GM21447 (cell line): ENCODE measurements around the gene CORT.
A peak's percentile ranks its signal among the peaks of the same experiment; 100 is the strongest.
"Not testable (repeated sequence)": the region's sequence is repeated elsewhere in the genome, so short reads cannot be mapped to it uniquely, and the experiment has no call there.

ENCODE experiments used
- ATAC-seq: cut with Tn5 transposase; IDR thresholded peaks from one replicate; pipeline ENCODE4 v1.9.1; 2021; ENCODE audit not compliant: unreplicated experiment

CORT gene

DNA sequence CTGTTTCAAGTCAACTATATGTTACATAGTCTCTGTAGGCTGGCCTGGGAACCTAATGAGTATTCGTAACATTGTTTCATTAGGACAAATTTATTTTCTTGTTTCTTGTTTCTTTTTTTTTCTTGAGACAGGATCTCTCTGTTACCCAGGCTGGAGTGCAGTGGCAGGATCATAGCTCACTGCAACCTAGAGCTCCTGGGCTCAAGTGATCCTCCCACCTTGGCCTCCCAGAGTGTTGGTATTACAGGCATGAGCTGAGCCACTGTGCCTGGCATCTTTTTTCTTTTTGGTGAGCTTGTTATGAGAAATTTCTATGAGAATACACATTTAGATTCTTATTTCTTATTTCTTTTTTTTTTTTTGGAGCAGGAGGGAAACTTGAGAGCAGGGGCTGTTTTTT lies 12.8 kb upstream of the CORT start:
- ATAC-seq = no peak

GRCh38 chr1:10438677-10439163 lies 11.1 kb upstream of the CORT start:
- no peak for ATAC-seq

DNA sequence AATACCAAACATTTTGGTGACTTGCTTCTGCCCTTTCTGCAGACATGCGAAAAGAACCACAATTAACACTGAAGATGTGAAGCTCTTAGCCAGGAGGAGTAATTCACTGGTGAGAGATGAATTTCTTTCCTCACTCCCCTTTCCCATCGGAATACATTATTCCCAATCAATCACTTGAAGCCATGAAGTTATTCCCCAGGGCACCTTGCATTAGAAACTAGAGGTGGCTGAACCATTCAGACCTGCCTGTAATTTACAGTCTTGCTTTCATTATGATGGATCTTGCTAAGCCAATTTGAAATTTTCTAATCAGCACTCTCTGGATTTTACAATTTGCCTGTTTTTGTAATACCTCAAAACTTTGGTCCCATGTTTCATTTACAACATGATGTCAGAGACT lies 9.5 kb upstream of the CORT start:
- ATAC-seq = no peak

DNA sequence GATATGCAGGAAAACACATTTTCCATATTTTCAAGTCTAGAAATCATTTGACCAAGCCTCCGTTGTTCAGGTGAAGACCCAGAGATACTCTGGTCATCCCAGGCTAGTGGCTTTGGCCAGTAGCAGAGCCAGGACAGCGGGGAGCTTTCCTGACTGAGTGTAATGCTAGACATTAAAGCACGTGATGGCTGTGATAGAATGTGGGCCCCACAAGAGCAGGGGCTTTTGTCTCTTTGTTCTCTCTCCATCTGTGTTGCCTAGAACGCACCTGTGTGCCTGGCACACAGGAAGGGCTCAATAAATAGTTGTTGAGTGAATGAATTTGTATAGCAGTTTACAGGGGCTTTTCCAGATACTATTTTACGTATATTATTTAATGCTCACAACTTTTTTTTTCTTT lies 9.0 kb upstream of the CORT start:
- no peak for ATAC-seq

DNA sequence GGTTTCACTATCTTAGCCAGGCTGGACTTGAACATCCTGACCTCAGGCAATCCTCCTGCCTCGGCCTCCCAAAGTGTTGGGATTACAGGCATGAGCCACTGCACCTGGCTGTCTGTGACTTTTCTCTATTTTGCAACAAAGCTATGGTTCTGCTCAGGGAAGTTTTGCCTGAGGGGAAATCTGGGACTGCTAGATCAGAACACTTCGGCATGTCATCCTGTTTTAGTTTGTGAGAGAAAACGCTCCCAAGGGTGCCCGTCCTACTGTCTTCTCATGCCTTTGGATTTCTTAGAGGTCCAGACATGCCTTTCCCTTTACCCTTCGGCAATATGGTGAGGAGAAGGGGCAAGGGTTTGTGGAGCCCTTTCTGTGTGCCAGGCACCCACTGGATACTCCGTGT lies 5.6 kb upstream of the CORT start:
- ATAC-seq = no peak

GRCh38 chr1:10444795-10445397 lies 4.9 kb upstream of the CORT start:
- no peak for ATAC-seq

- no peak for ATAC-seq
Measured at GRCh38 chr1:10446790-10447422, 2.9 kb upstream of the CORT start.

DNA sequence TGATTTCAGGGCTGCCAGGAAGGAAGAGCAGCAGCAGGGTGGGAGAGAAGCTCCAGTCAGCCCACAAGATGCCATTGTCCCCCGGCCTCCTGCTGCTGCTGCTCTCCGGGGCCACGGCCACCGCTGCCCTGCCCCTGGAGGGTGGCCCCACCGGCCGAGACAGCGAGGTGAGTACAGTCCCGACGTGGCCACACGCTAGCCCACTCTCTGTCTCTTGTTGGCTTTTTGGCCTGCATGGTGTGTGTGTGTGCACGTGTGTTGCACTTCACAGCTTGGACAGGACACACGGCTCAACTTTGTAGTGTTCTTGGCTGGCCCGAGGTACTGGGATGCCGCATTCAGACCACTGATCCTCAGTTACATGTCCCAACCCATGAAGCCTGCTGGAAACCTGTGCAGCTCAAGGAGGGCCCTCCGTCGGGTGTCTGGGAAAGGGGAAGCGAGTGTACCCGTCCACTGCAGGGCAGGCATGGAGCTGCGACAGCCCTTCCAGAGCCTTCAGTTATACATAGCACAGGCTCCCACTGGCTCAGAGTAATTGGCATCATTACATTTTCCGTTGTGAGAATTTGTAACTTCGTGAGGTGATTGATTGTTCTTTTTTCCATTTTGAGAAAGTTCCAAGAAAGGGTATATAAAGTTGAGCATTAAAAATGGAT lies 454 bp downstream of the CORT start:
- no peak for ATAC-seq

- no peak for ATAC-seq
Measured at GRCh38 chr1:10450836-10451235, 1.0 kb downstream of the CORT start.

DNA sequence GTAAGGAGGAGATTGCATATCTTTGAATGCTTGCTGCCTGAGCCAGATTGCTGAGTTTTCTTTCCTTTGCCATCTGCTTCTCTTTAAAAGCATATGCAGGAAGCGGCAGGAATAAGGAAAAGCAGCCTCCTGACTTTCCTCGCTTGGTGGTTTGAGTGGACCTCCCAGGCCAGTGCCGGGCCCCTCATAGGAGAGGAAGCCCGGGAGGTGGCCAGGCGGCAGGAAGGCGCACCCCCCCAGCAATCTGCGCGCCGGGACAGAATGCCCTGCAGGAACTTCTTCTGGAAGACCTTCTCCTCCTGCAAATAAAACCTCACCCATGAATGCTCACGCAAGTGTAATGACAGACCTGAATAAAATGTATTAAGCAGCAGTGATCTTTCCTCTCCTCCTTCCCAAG lies 1.5 kb downstream of the CORT start:
- ATAC-seq = no peak

DNA sequence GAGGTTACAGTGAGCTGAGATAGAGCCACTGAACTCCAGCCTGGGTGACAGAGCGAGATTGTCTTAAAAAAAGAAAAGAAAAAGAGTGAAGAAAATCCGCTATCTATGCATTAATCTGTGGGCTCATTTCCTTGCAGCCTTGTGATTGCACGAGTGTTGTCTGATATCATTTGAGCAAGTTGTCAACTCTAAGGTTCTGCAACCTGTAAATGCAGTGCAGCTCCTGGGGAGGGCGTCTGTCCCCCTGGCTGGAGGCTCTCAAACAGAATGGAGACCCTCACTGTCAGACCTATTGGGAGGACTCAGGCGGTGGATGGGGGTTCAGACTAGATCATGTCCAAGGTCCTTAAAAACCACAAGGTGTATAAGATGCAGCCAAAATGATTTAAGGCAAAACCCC lies 6.2 kb downstream of the CORT start:
- no peak for ATAC-seq

DNA sequence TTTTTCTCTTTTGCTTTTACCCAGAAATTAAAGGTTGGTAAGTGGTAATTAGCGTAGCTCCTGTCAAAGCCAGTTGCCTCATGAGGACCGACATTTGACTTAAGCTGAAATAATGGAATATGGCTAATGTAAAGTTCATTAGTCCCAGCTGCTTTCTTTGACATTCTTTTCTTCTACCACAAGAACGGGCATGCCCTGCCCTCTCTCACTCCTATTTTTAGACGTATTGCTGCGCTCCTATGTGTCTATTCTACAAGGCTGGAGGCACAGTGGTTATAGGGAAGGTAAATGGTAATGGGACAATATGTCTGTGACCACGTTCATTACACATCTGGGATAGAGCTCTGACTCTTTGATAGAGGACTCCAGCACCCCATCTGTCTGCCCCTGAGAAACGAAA lies 6.8 kb downstream of the CORT start:
- no peak for ATAC-seq

- ATAC-seq = not testable (repeated sequence)
Measured at GRCh38 chr1:10457462-10457861, 7.6 kb downstream of the CORT start.

- ATAC-seq = no peak
Measured at GRCh38 chr1:10457875-10458274, 8.0 kb downstream of the CORT start.

DNA sequence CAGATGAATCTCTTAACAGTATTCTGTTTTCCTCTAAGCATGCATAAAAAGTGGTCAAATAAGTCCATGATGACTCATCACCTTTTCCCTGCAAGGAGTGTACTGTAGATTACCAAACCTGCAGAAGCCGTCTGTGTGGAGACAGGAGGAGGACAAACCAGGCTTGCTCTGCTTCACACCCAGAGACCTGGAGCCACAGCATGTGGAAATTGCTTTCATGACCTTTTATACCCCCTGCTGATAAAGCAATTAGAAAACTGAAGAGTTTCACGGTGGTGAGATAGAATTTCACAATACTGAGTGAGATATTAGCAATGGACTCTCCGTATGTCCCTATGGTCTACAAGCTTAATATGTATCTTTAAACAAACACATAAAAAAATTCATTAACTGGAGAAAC lies 9.4 kb downstream of the CORT start:
- no peak for ATAC-seq

DNA sequence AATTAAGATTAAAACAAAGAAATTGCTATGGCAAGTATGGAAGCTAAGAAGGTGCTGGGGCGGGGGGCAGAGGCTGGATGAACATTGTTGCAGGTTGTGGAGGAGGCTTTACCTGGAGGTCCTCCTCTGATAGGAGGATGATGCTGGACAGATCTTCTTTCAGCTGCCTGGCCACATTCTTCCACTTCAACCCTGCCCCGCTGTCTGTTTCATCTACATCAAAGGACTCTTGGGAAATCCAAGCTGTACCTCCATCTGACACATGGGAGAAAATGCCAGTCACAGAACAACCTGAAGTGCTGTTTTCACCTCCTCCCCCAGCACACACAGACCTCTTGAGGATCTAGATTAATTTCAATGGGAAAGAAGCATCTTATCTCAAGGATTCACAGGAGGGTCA lies 17.2 kb downstream of the CORT start:
- ATAC-seq = no peak

- ATAC-seq = no peak
Measured at GRCh38 chr1:10470043-10470442, 20.2 kb downstream of the CORT start.

DNA sequence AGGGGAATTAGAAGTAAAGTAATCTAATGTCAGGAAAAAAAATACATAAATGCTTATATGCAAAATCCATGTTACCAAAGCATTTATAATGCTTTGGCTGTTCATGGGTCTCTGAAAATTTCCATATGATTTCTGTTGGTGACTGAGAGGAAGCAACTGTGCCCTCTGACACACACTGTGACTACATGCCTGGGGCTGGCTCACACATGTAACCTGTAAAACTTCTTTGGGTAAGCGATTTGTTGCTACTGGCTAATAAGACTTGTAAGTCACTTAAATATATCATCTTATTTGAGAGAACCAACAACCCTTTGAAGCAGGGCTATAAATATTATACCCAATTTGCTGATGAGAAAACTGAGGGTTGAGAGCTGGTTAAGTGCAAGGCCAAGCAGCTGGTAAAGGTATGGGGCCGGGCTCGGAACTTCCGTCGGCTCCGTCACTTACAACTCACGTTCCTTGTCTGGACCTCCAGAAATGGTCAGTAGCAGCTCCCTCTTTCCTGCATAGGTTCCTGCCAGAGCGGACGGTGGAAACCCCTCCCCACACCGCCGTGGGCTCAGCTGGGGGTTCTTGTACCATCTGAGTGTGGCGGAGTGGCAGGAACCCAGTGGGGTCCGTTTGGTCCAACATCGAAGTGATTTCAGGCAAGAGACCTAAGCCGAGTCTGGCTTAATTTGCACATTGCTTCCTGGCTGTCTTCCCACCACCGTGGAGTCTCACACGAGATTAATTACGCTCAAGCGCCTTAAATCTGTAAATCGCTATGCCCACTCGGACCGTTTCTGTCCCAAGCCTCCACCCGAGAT lies 21.8 kb downstream of the CORT start:
- ATAC-seq = no peak

GRCh38 chr1:10472220-10473144 lies 22.7 kb downstream of the CORT start, which contains the start of gene DFFA:
Gene DFFA (minus strand): TSS chr1:10472529. CDS start chr1:10472458, 71 bp downstream.
- ATAC-seq = peak; percentile 79

GRCh38 chr1:10473145-10473765 lies 23.4 kb downstream of the CORT start:
- ATAC-seq = no peak
